Peyer's patch (tissue), 4 donors: Measurements from ENCODE around the gene KCNJ6.

ENCODE experiments used
- CTCF ChIP-seq, 6 experiments: fragments of 450-650 bp in 4 of 6; fragments of 200-600 bp in 2 of 6; sonication (generic) in 1 of 6; IDR thresholded peaks; one replicate each; pipeline ENCODE4 v1.5.1; 2017 to 2019; ENCODE audit warnings: antibody characterized with exemption in 6 of 6, mild to moderate bottlenecking in 3 of 6, moderate library complexity in 1 of 6
- POLR2A ChIP-seq, 2 donors: fragments of 450-650 bp; IDR thresholded peaks; one replicate each; pipeline ENCODE4 v1.5.1; 2017; ENCODE audit warnings: antibody characterized with exemption in 2 of 2, mild to moderate bottlenecking in 2 of 2, moderate library complexity in 2 of 2

- TF ChIP-seq CTCF (IDR thresholded peaks at IDR 0.05) (no peak), POLR2A (IDR thresholded peaks at IDR 0.05) (no peak)
Observed at GRCh38 chr21:37571442-37571841, 344.8 kb downstream of the KCNJ6 start.
